ENCODE data around the gene GLRX3. TPM values are rescaled to one million over a fixed set of nuclear protein-coding genes. Genes with fewer than 3 reads are reported as not detected.
A peak's percentile ranks its signal among the peaks of the same experiment; 100 is the strongest.
"Not testable (repeated sequence)": the region's sequence is repeated elsewhere in the genome, so short reads cannot be mapped to it uniquely, and the experiment has no call there.

The GLRX3 gene
- total RNA-seq = 100 to 1,000 TPM in 1 of 4 donors, 10 to 100 TPM in 3; 42.3 to 103 (median 48.6) TPM

GRCh38 chr10:130136226-130137089, at the start of gene GLRX3:
GLRX3 (plus strand) TSS chr10:130136391; CDS start chr10:130136421, 30 bp downstream.
- Histone ChIP-seq H3K27me3 (peaks cover 7% of the 10 kb centered on the region), H3K4me3 (peak within 1 kb of the TSS; percentile 94 to 100), H3K9me3 (no peaks in the 10 kb centered on the region), H3K36me3 (peaks cover 0 to 8% of the 10 kb centered on the region in 2 donors), H3K27ac (peak within 1 kb of the TSS; percentile 60 to 91 (median 86)), H3K4me1 (peaks cover 0 to 56% (median 16%) of the 10 kb centered on the region in 3 donors)
- no CpG with 5 or more reads among the region's 96 CpGs for WGBS, 2 donors (ENCODE audit: low coverage in 1 of 2)
- TF ChIP-seq POLR2A (IDR thresholded peaks at IDR 0.05) (peak; percentile 39 to 49), EP300 (IDR thresholded peaks at IDR 0.05) (no peak), CTCF (IDR thresholded peaks at IDR 0.05) (peak in 1 of 4 experiments; percentile 23), POLR2AphosphoS5 (IDR thresholded peaks at IDR 0.05) (peak; percentile 66)
- ATAC-seq = peak; percentile 97

GRCh38 chr10:130090565-130090964, 45.6 kb upstream of the GLRX3 start:
- H3K27me3 ChIP-seq, H3K9me3 ChIP-seq, H3K4me3 ChIP-seq, H3K4me1 ChIP-seq, H3K27ac ChIP-seq, ATAC-seq: not testable (repeated sequence)
- WGBS, 2 donors (ENCODE audit: low coverage in 1 of 2) = no CpG with 5 or more reads among the region's 5 CpGs
- peaks cover 0 to 32% of the 10 kb centered on the region in 2 donors for H3K36me3 ChIP-seq

DNA sequence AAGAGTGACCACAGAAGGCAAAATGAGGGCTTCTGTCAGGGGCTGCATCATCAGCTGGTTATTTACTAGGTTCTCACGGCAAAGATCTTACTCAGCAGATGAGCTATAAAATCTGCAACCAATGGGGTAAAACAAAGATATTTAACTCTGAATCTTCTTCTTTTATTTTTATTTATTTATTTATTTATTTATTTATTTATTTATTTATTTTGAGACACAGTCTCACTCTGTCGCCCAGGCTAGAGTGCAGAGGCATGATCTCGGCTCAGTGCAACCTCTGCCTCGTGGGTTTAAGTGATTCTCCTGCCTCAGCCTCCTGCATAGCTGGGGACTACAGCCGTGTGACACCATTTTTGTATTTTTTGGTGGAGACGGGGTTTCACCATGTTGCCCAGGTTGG, 36.8 kb upstream of the GLRX3 start:
- Histone ChIP-seq H3K27me3 (no peaks in the 10 kb centered on the region), H3K4me3 (no peak overlapping the region), H3K27ac (no peak overlapping the region), H3K4me1 (no peaks in the 10 kb centered on the region), H3K36me3 (peaks cover 0 to 18% of the 10 kb centered on the region in 2 donors), H3K9me3 (no peaks in the 10 kb centered on the region)
- TF ChIP-seq POLR2AphosphoS5 (IDR thresholded peaks at IDR 0.05) (no peak), POLR2A (IDR thresholded peaks at IDR 0.05) (no peak), EP300 (IDR thresholded peaks at IDR 0.05) (no peak), CTCF (IDR thresholded peaks at IDR 0.05) (no peak)
- 91 to 92% methylated on average over 5 to 6 of the region's 6 CpGs for WGBS, 2 donors (ENCODE audit: low coverage in 1 of 2)
- no peak for ATAC-seq

DNA sequence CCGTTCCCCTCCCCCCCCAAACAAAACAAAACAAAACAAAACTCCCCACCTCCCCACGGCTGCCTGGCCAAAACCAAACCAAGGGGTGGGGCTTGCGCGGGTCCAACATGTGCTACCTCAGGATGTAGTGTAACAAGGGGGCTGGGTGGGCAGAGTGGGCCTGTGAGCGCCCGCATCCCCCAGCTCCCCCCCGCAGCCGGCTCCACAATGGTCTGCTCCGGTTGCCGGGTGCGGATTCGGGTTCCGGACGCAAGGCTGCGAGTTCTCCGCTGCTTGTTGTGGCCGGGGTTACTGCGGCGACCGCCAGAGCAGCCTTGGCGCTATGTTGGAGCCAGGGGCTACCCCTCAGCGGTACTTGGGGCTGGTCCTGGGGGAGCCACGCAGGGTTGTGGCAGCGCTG, 30.5 kb upstream of the GLRX3 start:
- 96 to 100% methylated on average over 1 to 4 of the region's 24 CpGs for WGBS, 2 donors (ENCODE audit: low coverage in 1 of 2)
- TF ChIP-seq POLR2A (IDR thresholded peaks at IDR 0.05) (no peak), POLR2AphosphoS5 (IDR thresholded peaks at IDR 0.05) (no peak), EP300 (IDR thresholded peaks at IDR 0.05) (no peak), CTCF (IDR thresholded peaks at IDR 0.05) (no peak)

GRCh38 chr10:130108146-130108545, 28.0 kb upstream of the GLRX3 start:
- H3K4me1 ChIP-seq = peaks cover 0 to 37% (median 11%) of the 10 kb centered on the region in 3 donors
- H3K9me3 ChIP-seq, H3K4me3 ChIP-seq, H3K27ac ChIP-seq, ATAC-seq, H3K27me3 ChIP-seq: not testable (repeated sequence)
- WGBS, 2 donors (ENCODE audit: low coverage in 1 of 2) = 79 to 97% methylated on average over 5 to 8 of the region's 8 CpGs
- H3K36me3 ChIP-seq = peaks cover 0 to 23% of the 10 kb centered on the region in 2 donors

More for the DNA sequence above, 30.5 kb upstream of the GLRX3 start:
- Histone ChIP-seq H3K27ac (no peak overlapping the region), H3K4me1 (peaks cover 0 to 18% (median 5%) of the 10 kb centered on the region in 3 donors), H3K27me3 (no peaks in the 10 kb centered on the region), H3K9me3 (no peaks in the 10 kb centered on the region), H3K4me3 (no peak overlapping the region), H3K36me3 (peaks cover 0 to 30% of the 10 kb centered on the region in 2 donors)
- no peak for ATAC-seq
